Erythroblast (primary cell): ENCODE measurements around the gene SLC35B1.

Source experiments
- GATA1 ChIP-seq: IDR thresholded peaks from 2 replicates; pipeline ENCODE4 v1.6.1; 2011; ENCODE audit warnings: low read depth, mild to moderate bottlenecking, control low read depth, low read length, moderate library complexity
- POLR2A ChIP-seq: IDR thresholded peaks from 2 replicates; pipeline ENCODE4 v1.6.1; 2011; ENCODE audit warnings: mild to moderate bottlenecking, low read length

DNA sequence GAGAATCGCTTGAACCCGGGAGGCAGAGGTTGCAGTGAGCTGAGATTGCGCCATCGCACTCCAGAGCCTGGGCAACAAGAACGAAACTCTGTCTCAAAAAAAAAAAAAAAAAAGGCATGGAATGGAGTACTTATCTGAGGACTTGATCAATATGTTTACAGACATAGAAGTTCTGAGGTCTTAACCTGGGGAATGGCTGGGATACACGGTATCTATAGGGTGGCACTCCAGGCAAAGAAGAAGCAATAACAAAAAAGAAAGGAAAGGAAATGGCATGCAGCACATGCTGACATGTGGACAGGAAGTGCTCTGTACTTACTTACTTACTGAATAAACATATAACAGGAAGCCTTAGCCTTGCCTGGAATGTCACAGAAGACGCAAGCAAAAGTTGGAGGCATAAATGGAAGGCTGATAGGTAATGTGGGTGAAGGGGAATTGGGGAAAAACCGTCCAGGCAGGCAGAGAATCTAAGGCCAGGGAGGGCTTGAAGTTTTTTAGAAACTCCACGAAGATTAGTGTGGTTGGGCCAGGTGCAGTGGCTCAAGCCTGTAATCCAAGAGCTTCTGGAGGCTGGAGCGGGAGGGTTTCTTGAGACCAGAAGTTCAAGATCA lies 19.8 kb downstream of the SLC35B1 start:
- TF ChIP-seq POLR2A (no peak), GATA1 (no peak)
